Measurements from ENCODE around the gene KPNA6.

DNA sequence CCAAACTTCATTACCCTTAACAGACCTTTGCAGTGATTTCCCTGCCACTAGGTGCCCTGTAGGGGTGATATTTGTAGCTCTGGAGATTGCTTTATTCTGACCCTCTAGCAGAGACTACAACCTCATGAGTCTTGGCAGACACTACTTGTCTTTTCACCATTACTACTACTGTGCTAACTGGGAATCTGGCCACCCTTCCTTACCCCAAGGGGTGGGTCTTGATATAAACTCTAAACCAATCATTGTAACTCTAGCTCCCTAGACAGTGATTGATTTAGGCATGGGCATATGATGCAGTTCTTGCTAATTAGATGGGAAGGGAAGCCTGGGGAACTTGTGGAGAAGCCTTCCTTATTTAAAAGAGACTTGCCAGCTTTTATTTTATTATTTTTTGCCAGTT is 3.9 kb downstream of the KPNA6 start:
- TF ChIP-seq CTCF (optimal IDR thresholded peaks at IDR 0.05 in 1 of 3, IDR thresholded peaks at IDR 0.05 in 1 of 3, conservative IDR thresholded peaks at IDR 0.05 in 1 of 3; ENCODE audit: extremely low read depth in 1 of 3, insufficient read depth in 2 of 3, low read length in 3 of 3) = no peak
- TF ChIP-seq EZH2 (IDR thresholded peaks at IDR 0.05; ENCODE audit: low read length) = no peak
